ENCODE results near the gene AMTN. TPM values are rescaled to one million over a fixed set of nuclear protein-coding genes. Genes with fewer than 3 reads are reported as not detected.
"Not testable (repeated sequence)": the region's sequence is repeated elsewhere in the genome, so short reads cannot be mapped to it uniquely, and the experiment has no call there.

The AMTN gene
- total RNA-seq, 1 donor = not detected

DNA sequence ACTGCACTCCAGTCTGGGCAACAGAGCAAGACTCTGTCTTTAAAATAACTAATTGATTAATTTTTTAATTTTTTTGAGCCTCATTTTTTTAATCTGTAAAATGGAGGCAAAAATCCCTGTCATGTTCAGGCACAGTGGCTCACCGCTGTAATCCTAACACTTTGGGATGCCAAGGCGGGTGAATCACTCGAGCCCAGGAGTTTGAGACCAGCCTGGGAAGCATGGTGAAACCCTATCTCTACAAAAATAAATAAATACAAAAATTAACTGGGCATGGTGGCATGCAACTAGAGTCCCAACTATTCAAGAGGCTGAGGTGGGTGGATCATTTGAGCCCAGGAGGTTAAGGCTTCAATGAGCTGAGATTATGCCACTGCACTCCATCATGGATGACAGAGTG lies 15.4 kb downstream of the AMTN start:
- no peaks in the 10 kb centered on the region for H3K27me3 ChIP-seq (ENCODE audit: insufficient read depth, low read length)
- no peaks in the 10 kb centered on the region for H3K36me3 ChIP-seq (ENCODE audit: insufficient read depth, low read length)
- no peak overlapping the region for H3K4me3 ChIP-seq (ENCODE audit: insufficient read depth, low read length)
- H2AFZ ChIP-seq (ENCODE audit: low read length) = no peak overlapping the region
- no peak for DNase-seq (ENCODE audit: insufficient read length, low spot score, missing footprints)
- H4K20me1 ChIP-seq (ENCODE audit: insufficient read depth, low read length) = no peaks in the 10 kb centered on the region
- TF ChIP-seq, protein P1, sequence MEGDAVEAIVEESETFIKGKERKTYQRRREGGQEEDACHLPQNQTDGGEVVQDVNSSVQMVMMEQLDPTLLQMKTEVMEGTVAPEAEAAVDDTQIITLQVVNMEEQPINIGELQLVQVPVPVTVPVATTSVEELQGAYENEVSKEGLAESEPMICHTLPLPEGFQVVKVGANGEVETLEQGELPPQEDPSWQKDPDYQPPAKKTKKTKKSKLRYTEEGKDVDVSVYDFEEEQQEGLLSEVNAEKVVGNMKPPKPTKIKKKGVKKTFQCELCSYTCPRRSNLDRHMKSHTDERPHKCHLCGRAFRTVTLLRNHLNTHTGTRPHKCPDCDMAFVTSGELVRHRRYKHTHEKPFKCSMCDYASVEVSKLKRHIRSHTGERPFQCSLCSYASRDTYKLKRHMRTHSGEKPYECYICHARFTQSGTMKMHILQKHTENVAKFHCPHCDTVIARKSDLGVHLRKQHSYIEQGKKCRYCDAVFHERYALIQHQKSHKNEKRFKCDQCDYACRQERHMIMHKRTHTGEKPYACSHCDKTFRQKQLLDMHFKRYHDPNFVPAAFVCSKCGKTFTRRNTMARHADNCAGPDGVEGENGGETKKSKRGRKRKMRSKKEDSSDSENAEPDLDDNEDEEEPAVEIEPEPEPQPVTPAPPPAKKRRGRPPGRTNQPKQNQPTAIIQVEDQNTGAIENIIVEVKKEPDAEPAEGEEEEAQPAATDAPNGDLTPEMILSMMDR (IDR thresholded peaks at IDR 0.05; ENCODE audit: extremely low read depth, low read depth, low read length) = no peak
- H3K4me2 ChIP-seq (ENCODE audit: insufficient read depth, low read length) = no peak overlapping the region
- no peaks in the 10 kb centered on the region for H3K9me3 ChIP-seq (ENCODE audit: low read depth, low read length)
- H3K79me2 ChIP-seq (ENCODE audit: insufficient read depth, low read length) = no peaks in the 10 kb centered on the region
- H3K27ac ChIP-seq (ENCODE audit: low read depth, low read length) = no peak overlapping the region
- no peaks in the 10 kb centered on the region for H3K4me1 ChIP-seq (ENCODE audit: insufficient read depth, low read length)

DNA sequence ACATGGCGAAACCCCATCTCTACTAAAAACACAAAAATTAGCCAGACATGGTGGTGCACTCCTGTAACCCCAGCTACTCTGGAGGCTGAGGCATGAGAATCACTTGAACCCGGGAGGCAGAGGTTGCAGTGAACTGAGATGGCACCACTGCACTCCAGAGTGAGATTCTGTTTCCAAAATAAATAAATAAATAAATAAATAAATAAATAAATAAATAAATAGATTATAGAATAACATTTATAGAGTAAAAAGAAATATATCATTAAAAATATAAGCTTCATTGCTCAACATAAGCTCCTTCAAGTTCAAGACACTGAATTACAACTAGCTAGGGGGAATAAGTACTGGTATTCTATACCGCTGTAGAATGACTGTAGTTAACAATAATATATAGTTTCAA lies 16.5 kb downstream of the AMTN start:
- H3K27ac ChIP-seq (ENCODE audit: low read depth, low read length); H3K4me3 ChIP-seq (ENCODE audit: insufficient read depth, low read length); H3K79me2 ChIP-seq (ENCODE audit: insufficient read depth, low read length); DNase-seq (ENCODE audit: insufficient read length, low spot score, missing footprints); H3K4me1 ChIP-seq (ENCODE audit: insufficient read depth, low read length); H3K36me3 ChIP-seq (ENCODE audit: insufficient read depth, low read length); H4K20me1 ChIP-seq (ENCODE audit: insufficient read depth, low read length); H3K27me3 ChIP-seq (ENCODE audit: insufficient read depth, low read length); H2AFZ ChIP-seq (ENCODE audit: low read length); H3K9me3 ChIP-seq (ENCODE audit: low read depth, low read length); H3K4me2 ChIP-seq (ENCODE audit: insufficient read depth, low read length): not testable (repeated sequence)

DNA sequence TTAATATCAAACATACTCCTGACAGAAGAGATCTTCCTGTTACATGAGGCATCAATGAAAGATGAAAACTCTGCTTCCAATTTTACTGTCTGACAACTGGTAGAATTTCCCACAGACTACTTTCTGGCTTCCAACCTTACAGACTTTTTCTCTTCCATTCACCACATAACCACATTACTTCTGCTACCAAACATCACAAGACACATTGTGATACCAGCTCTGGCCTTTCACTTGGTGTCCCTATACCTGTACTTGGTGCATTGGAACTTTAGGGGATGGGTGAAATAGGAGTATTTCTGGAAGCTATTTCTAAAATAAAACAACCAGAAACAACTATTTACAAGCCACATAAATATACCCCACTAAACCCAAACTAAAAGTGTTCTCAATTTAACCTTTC lies 20.5 kb downstream of the AMTN start:
- TF ChIP-seq, protein P1 (IDR thresholded peaks at IDR 0.05; ENCODE audit: extremely low read depth, low read depth, low read length) = no peak
- no peaks in the 10 kb centered on the region for H3K36me3 ChIP-seq (ENCODE audit: insufficient read depth, low read length)
- H3K9me3 ChIP-seq (ENCODE audit: low read depth, low read length) = no peaks in the 10 kb centered on the region
- no peak overlapping the region for H2AFZ ChIP-seq (ENCODE audit: low read length)
- H3K4me2 ChIP-seq (ENCODE audit: insufficient read depth, low read length) = no peak overlapping the region
- H3K27me3 ChIP-seq (ENCODE audit: insufficient read depth, low read length) = no peaks in the 10 kb centered on the region
- DNase-seq (ENCODE audit: insufficient read length, low spot score, missing footprints) = no peak
- no peaks in the 10 kb centered on the region for H3K4me1 ChIP-seq (ENCODE audit: insufficient read depth, low read length)
- no peak overlapping the region for H3K27ac ChIP-seq (ENCODE audit: low read depth, low read length)
- H4K20me1 ChIP-seq (ENCODE audit: insufficient read depth, low read length) = no peaks in the 10 kb centered on the region
- no peak overlapping the region for H3K4me3 ChIP-seq (ENCODE audit: insufficient read depth, low read length)
- no peaks in the 10 kb centered on the region for H3K79me2 ChIP-seq (ENCODE audit: insufficient read depth, low read length)

DNA sequence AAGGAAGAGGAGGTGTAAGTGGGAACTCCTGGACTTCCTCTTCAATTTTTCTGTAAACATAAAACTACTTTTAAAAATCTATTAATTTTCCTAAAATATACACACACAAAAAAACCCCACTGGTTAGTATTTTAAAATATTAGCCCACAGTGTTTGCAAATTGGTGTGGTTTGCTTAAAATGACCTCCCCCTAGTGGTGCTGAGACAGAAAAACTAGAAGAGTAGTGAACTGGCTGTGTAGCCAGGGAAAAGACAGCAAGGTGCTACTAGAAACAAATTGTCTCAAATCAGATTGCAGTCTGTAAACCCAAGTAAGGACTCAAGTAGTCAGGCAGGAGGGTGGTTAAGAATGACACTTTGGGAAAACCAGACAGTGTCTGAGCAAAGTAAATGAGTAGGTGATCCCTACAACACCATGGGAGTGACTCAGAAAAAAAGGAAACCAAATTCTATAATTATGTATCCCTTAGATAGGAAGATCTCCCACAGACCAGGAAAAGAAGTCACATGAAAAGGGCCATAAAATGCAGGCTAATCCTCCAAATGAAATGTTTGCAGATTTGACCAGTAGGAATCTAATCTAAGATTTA lies 26.0 kb downstream of the AMTN start:
- Histone ChIP-seq H2AFZ (ENCODE audit: low read length) (no peak overlapping the region), H3K9me3 (ENCODE audit: low read depth, low read length) (no peaks in the 10 kb centered on the region), H3K4me1 (ENCODE audit: insufficient read depth, low read length) (no peaks in the 10 kb centered on the region), H3K36me3 (ENCODE audit: insufficient read depth, low read length) (no peaks in the 10 kb centered on the region), H4K20me1 (ENCODE audit: insufficient read depth, low read length) (no peaks in the 10 kb centered on the region), H3K27me3 (ENCODE audit: insufficient read depth, low read length) (no peaks in the 10 kb centered on the region), H3K4me2 (ENCODE audit: insufficient read depth, low read length) (no peak overlapping the region), H3K4me3 (ENCODE audit: insufficient read depth, low read length) (no peak overlapping the region), H3K79me2 (ENCODE audit: insufficient read depth, low read length) (no peaks in the 10 kb centered on the region), H3K27ac (ENCODE audit: low read depth, low read length) (no peak overlapping the region)
- TF ChIP-seq, protein P1 (IDR thresholded peaks at IDR 0.05; ENCODE audit: extremely low read depth, low read depth, low read length) = peak; percentile 58
- DNase-seq (ENCODE audit: insufficient read length, low spot score, missing footprints) = peak; percentile 71
